ENCODE data around the gene GAK. TPM values are rescaled to one million over a fixed set of nuclear protein-coding genes. Genes with fewer than 3 reads are reported as not detected.

GAK gene
- total RNA-seq, 6 experiments from 2014 or later: 53.2 to 85.0 (median 64.5) TPM

- 60% methylated on average over 1 of the region's 123 CpGs for WGBS (ENCODE audit: insufficient coverage, low coverage, low lambda C conversion rate, missing lambda C conversion rate)
- Histone ChIP-seq H3K27me3 (no peaks in the 10 kb centered on the region), H3K9me3 (no peaks in the 10 kb centered on the region), H3K4me1 (peaks cover 0 to 21% (median 5%) of the 10 kb centered on the region in 4 donors), H3K4me3 (peak within 1 kb of the TSS; percentile 61 to 73 (median 68)), H3K36me3 (no peaks in the 10 kb centered on the region), H3K27ac (no peak within 1 kb of the TSS)
- DNase-seq (peak; percentile 93), ATAC-seq (peak; percentile 97 to 99 (median 98))
- peak; percentile 16 for TF ChIP-seq POLR2A (IDR thresholded peaks at IDR 0.05)
- TF ChIP-seq CTCF (IDR thresholded peaks at IDR 0.05): no peak
- intact Hi-C loops (cut with DNase I): loop anchor here in 1 of 2 donors (5.0 kb wide), 1 partner anchor 41 kb away; the partner anchor contains the start of genes GAK and TMEM175
Measured at GRCh38 chr4:973431-974397, 41.6 kb upstream of the GAK start, which contains the start of gene DGKQ. Gene DGKQ (minus strand): TSS chr4:973569. CDS start chr4:973482, 87 bp downstream.

- peak in 1 of 3 donors; percentile 52 for DNase-seq
- peak; percentile 4 to 32 (median 10) for ATAC-seq
- Histone ChIP-seq H3K9me3 (no peaks in the 10 kb centered on the region), H3K27ac (no peak overlapping the region), H3K27me3 (no peaks in the 10 kb centered on the region), H3K4me1 (peaks cover 0 to 21% (median 5%) of the 10 kb centered on the region in 4 donors), H3K36me3 (no peaks in the 10 kb centered on the region), H3K4me3 (peak overlapping the region; percentile 61 to 73 (median 68))
- TF ChIP-seq POLR2A (IDR thresholded peaks at IDR 0.05) (no peak), CTCF (IDR thresholded peaks at IDR 0.05) (no peak)
- intact Hi-C loops (cut with DNase I): loop anchor here in 1 of 2 donors (5.0 kb wide), 1 partner anchor 41 kb away; the partner anchor contains the start of genes GAK and TMEM175
- no CpG with 5 or more reads among the region's 65 CpGs for WGBS (ENCODE audit: insufficient coverage, low coverage, low lambda C conversion rate, missing lambda C conversion rate)
Measured at GRCh38 chr4:972651-973424, 40.7 kb upstream of the GAK start.

- no peak for TF ChIP-seq CTCF (IDR thresholded peaks at IDR 0.05)
- DNase-seq (peak in 1 of 3 donors; percentile 64), ATAC-seq (no peak)
- Histone ChIP-seq H3K4me1 (peaks cover 0 to 21% (median 5%) of the 10 kb centered on the region in 4 donors), H3K9me3 (no peaks in the 10 kb centered on the region), H3K27me3 (no peaks in the 10 kb centered on the region), H3K36me3 (no peaks in the 10 kb centered on the region), H3K27ac (no peak overlapping the region), H3K4me3 (peak overlapping the region in 2 of 3 donors; percentile 61 to 68)
- WGBS (ENCODE audit: insufficient coverage, low coverage, low lambda C conversion rate, missing lambda C conversion rate): 53% methylated on average over 3 of the region's 24 CpGs
- intact Hi-C loops (cut with DNase I): loop anchor here in 1 of 2 donors (5.0 kb wide), 1 partner anchor 40 kb away; the partner anchor contains the start of genes GAK and TMEM175
Measured at GRCh38 chr4:971666-972500, 39.8 kb upstream of the GAK start.

Measured in right lobe of liver (tissue), 6 donors.